Suprapubic skin (tissue), 4 donors: ENCODE measurements around the gene WDR27. TPM values are rescaled to one million over a fixed set of nuclear protein-coding genes. Genes with fewer than 3 reads are reported as not detected.
"Not testable (repeated sequence)": the region's sequence is repeated elsewhere in the genome, so short reads cannot be mapped to it uniquely, and the experiment has no call there.

ENCODE experiments used
- DNase-seq, 2 donors: peaks; one replicate each; pipeline ENCODE4 v3.0.0-alpha.2; 2019; ENCODE audit warnings: low spot score in 2 of 2
- H3K27ac ChIP-seq: fragments of 200-600 bp; sonication (generic); one replicate; pipeline ENCODE4 v1.5.1; 2019
- H3K27me3 ChIP-seq: fragments of 200-600 bp; sonication (generic); one replicate; pipeline ENCODE4 v1.5.1; 2019
- H3K36me3 ChIP-seq: fragments of 200-600 bp; sonication (generic); one replicate; pipeline ENCODE4 v1.5.1; 2019
- H3K4me1 ChIP-seq: fragments of 200-600 bp; sonication (generic); one replicate; pipeline ENCODE4 v1.5.1; 2019
- H3K4me3 ChIP-seq: fragments of 200-600 bp; sonication (generic); one replicate; pipeline ENCODE4 v1.5.1; 2019; ENCODE audit warnings: mild to moderate bottlenecking
- H3K9me3 ChIP-seq: fragments of 200-600 bp; sonication (generic); one replicate; pipeline ENCODE4 v1.5.1; 2019
- CTCF ChIP-seq, 2 donors: fragments of 200-600 bp in 1 of 2; fragments of 450-650 bp in 1 of 2; sonication (generic) in 1 of 2; IDR thresholded peaks; one replicate each; pipeline ENCODE4 v1.5.1; 2016 to 2019; ENCODE audit warnings: antibody characterized with exemption in 2 of 2, mild to moderate bottlenecking in 1 of 2, moderate library complexity in 1 of 2
- EP300 ChIP-seq: sonication (generic); formaldehyde crosslinking; IDR thresholded peaks from one replicate; pipeline ENCODE4 v1.6.1; 2017; ENCODE audit warnings: antibody characterized with exemption
- POLR2A ChIP-seq, 2 donors: fragments of 450-650 bp; IDR thresholded peaks; one replicate each; pipeline ENCODE4 v1.6.1; 2017; ENCODE audit warnings: antibody characterized with exemption in 2 of 2, mild to moderate bottlenecking in 2 of 2, moderate library complexity in 2 of 2
- POLR2AphosphoS5 ChIP-seq, 3 donors: sonication (generic); formaldehyde crosslinking; IDR thresholded peaks; one replicate each; pipeline ENCODE4 v1.6.1; 2017; ENCODE audit warnings: antibody characterized with exemption in 3 of 3
- WGBS: methylation state at CpG from one replicate; pipeline ENCODE4 v1.1.5; 2018; 5-methylcytosine and 5-hydroxymethylcytosine counted together
- total RNA-seq, 4 donors: library from RNA; depleted of rRNA; stranded (reverse); fragments of >200 nt; gene quantifications; one replicate each; pipeline ENCODE4 v1.1.0, GENCODE V29; 2016

The WDR27 gene
- total RNA-seq, 4 donors from 2014 or later = 17.3 to 59.4 (median 26.6) TPM

GRCh38 chr6:169472786-169473416 lies 228.9 kb downstream of the WDR27 start:
- peaks cover 11% of the 10 kb centered on the region for H3K9me3 ChIP-seq
- H3K4me3 ChIP-seq = no peak overlapping the region
- 81% methylated on average over 3 of the region's 3 CpGs for WGBS
- no peaks in the 10 kb centered on the region for H3K4me1 ChIP-seq
- no peaks in the 10 kb centered on the region for H3K36me3 ChIP-seq
- TF ChIP-seq POLR2AphosphoS5 (IDR thresholded peaks at IDR 0.05) = no peak
- no peak for TF ChIP-seq EP300
- TF ChIP-seq CTCF (IDR thresholded peaks at IDR 0.05) = no peak
- no peak for TF ChIP-seq POLR2A (IDR thresholded peaks at IDR 0.05)
- DNase-seq = no peak
- H3K27ac ChIP-seq = no peak overlapping the region
- no peaks in the 10 kb centered on the region for H3K27me3 ChIP-seq

DNA sequence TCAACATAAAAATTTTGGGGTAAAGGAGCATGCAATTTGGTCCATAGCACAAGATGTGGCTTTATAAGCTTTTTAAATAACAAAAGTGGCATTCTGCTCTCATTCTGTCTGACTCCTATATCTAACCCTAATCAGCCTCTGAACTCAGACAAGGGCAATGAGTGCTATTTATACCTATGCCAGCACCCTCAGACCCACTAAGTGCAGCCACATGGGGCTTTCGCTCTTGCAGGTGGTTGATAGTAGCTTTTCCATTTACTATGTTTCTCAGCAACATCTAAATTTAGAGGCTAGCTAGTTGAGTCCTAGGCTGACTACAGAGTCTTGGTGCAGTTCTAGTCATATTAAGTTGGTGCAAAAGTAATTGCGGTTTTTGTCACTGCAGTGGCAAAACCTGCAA lies 231.0 kb downstream of the WDR27 start:
- Histone ChIP-seq H3K9me3 (peaks cover 11% of the 10 kb centered on the region), H3K4me1 (no peaks in the 10 kb centered on the region), H3K36me3 (no peaks in the 10 kb centered on the region), H3K27ac (no peak overlapping the region), H3K4me3 (no peak overlapping the region), H3K27me3 (no peaks in the 10 kb centered on the region)
- WGBS = 98% methylated on average over 2 of the region's 2 CpGs
- TF ChIP-seq POLR2A (IDR thresholded peaks at IDR 0.05) (no peak), EP300 (no peak), POLR2AphosphoS5 (IDR thresholded peaks at IDR 0.05) (no peak), CTCF (IDR thresholded peaks at IDR 0.05) (no peak)
- DNase-seq = no peak

DNA sequence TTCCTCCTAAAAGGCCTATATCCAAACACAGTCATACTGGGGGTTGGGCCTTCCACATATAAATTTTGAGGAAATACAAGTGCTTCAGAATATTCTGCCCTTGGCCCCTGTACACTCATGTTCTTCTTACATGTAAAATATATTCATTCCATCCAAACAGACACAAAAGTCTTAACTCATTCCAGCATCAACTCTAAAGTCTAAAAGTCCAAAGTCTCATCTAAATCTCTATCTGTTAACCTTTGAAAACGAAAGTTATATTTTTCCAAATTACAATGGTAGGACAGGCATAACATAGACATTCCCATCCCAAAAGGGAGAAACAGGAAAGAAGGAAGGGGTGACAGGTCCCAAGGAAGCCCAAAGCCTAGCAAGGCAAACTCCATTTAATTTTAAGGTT lies 232.8 kb downstream of the WDR27 start:
- Histone ChIP-seq H3K4me3 (no peak overlapping the region), H3K9me3 (no peaks in the 10 kb centered on the region), H3K27ac (no peak overlapping the region), H3K27me3 (no peaks in the 10 kb centered on the region), H3K36me3 (no peaks in the 10 kb centered on the region), H3K4me1 (no peaks in the 10 kb centered on the region)
- DNase-seq = no peak
- TF ChIP-seq POLR2A (IDR thresholded peaks at IDR 0.05) = no peak
- TF ChIP-seq CTCF (IDR thresholded peaks at IDR 0.05) = no peak
- TF ChIP-seq POLR2AphosphoS5 (IDR thresholded peaks at IDR 0.05) = no peak
- no peak for TF ChIP-seq EP300
- WGBS = 94% methylated on average over 1 of the region's 1 CpG

- not testable (repeated sequence) for H3K27me3 ChIP-seq, DNase-seq, H3K4me1 ChIP-seq, H3K36me3 ChIP-seq, H3K9me3 ChIP-seq, H3K27ac ChIP-seq, H3K4me3 ChIP-seq
- WGBS = 91% methylated on average over 4 of the region's 4 CpGs
These were observed 234.1 kb downstream of the WDR27 start for GRCh38 chr6:169467755-169468154.

DNA sequence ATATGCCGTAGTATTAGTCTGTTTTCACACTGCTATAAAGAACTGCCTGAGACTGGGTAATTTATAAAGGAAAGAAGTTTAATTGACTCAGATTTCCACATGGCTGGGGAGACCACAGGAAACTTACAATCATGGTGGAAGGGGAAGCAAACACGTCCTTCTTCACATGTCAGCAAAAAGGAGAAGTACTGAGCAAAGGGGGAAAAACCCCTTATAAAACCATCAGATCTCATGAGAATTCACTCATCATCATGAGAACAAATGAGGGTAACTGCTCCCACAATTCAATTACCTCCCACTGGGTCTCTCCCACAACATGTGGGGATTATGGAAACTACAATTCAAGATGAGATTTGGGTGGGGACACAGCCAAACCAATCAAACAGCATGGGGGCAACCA lies 235.6 kb downstream of the WDR27 start:
- not testable (repeated sequence) for H3K27ac ChIP-seq, H3K4me3 ChIP-seq, H3K36me3 ChIP-seq, H3K27me3 ChIP-seq, DNase-seq, H3K9me3 ChIP-seq, H3K4me1 ChIP-seq
- 83% methylated on average over 2 of the region's 2 CpGs for WGBS

GRCh38 chr6:169457762-169458161 lies 244.1 kb downstream of the WDR27 start:
- Histone ChIP-seq H3K27me3 (no peaks in the 10 kb centered on the region), H3K36me3 (no peaks in the 10 kb centered on the region), H3K9me3 (no peaks in the 10 kb centered on the region), H3K27ac (no peak overlapping the region), H3K4me1 (peaks cover 11% of the 10 kb centered on the region), H3K4me3 (no peak overlapping the region)
- TF ChIP-seq POLR2AphosphoS5 (IDR thresholded peaks at IDR 0.05) = no peak
- no peak for TF ChIP-seq CTCF (IDR thresholded peaks at IDR 0.05)
- no peak for TF ChIP-seq EP300
- no peak for DNase-seq
- WGBS = 78% methylated on average over 5 of the region's 5 CpGs
